H1 (cell line): ENCODE results near the gene UNC119. TPM values are rescaled to one million over a fixed set of nuclear protein-coding genes. Genes with fewer than 3 reads are reported as not detected.
A peak's percentile ranks its signal among the peaks of the same experiment; 100 is the strongest.

Source experiments
- CTCF ChIA-PET: fragments of 300-600 bp; sonication (Branson Sonifier 250); formaldehyde crosslinking; loops from one replicate; lab custom pipeline; 2021; ENCODE audit not compliant: partially characterized antibody; lab: Charles Lee
- POLR2A ChIA-PET: fragments of 300-600 bp; sonication (Branson Sonifier 250); formaldehyde crosslinking; loops from one replicate; lab custom pipeline; 2021; ENCODE audit warnings: inconsistent platforms; ENCODE audit not compliant: partially characterized antibody; lab: Charles Lee
- DNase-seq, 2 experiments: peaks; one replicate each; pipeline versions ENCODE4 v3.0.0 to v3.0.0-alpha.2; 2010 to 2022; ENCODE audit warnings: low spot score in 2 of 2, low read depth in 1 of 2, mixed read lengths in 1 of 2
- FAIRE-seq: peaks from 2 replicates; lab custom pipeline; 2011; peaks lifted over from hg19 to GRCh38; lab: Jason Lieb, UNC
- H2AFZ ChIP-seq: 2 replicates; pipeline ENCODE4 v1.8.1; 2012; ENCODE audit warnings: low read length, inconsistent platforms
- H2AK5ac ChIP-seq: 2 replicates; pipeline ENCODE4 v1.6.1; 2013; ENCODE audit warnings: low read depth, low read length
- H2BK120ac ChIP-seq: replicated peaks from 2 replicates; pipeline ENCODE3; 2013; ENCODE audit warnings: low read depth, low read length, inconsistent platforms
- H2BK12ac ChIP-seq: 2 replicates; pipeline ENCODE4 v1.6.1; 2013; ENCODE audit warnings: low read depth, low read length
- H2BK15ac ChIP-seq: 2 replicates; pipeline ENCODE4 v1.6.1; 2013; ENCODE audit warnings: low read length
- H2BK20ac ChIP-seq: 2 replicates; pipeline ENCODE4 v1.6.1; 2013; ENCODE audit warnings: low read length
- H2BK5ac ChIP-seq: 2 replicates; pipeline ENCODE4 v1.6.1; 2013; ENCODE audit warnings: low read depth, low read length
- H3K14ac ChIP-seq: 2 replicates; pipeline ENCODE4 v1.6.1; 2013; ENCODE audit warnings: inconsistent platforms; ENCODE audit not compliant: insufficient read length
- H3K18ac ChIP-seq: 2 replicates; pipeline ENCODE4 v1.6.1; 2013; ENCODE audit warnings: low read length; ENCODE audit errors: extremely low read depth
- H3K23ac ChIP-seq: 2 replicates; pipeline ENCODE4 v1.6.1; 2013; ENCODE audit warnings: inconsistent platforms; ENCODE audit not compliant: insufficient read length
- H3K23me2 ChIP-seq: 2 replicates; pipeline ENCODE4 v1.6.1; 2013; ENCODE audit warnings: low read depth, low read length
- H3K27ac ChIP-seq: 2 replicates; pipeline ENCODE4 v1.6.1; 2011; ENCODE audit warnings: low read depth, low read length, inconsistent platforms
- H3K27me3 ChIP-seq, 4 experiments: replicated peaks in 1 of 4; 1 replicate in 1 of 4; 2 replicates in 3 of 4; pipeline versions ENCODE4 v1.6.1 to v1.8.1; 2011 to 2013; ENCODE audit warnings: low read length in 3 of 4, mild to moderate bottlenecking in 3 of 4, inconsistent platforms in 2 of 4, mixed read lengths in 2 of 4, moderate library complexity in 1 of 4; ENCODE audit not compliant: control insufficient read depth in 3 of 4, insufficient read depth in 3 of 4; ENCODE audit errors: extremely low read depth in 1 of 4
- H3K36me3 ChIP-seq, 4 experiments: 2 replicates each; pipeline versions ENCODE4 v1.6.1 to v1.8.1; 2011 to 2013; ENCODE audit warnings: mild to moderate bottlenecking in 4 of 4, low read length in 3 of 4, moderate library complexity in 2 of 4, control low read depth in 1 of 4, inconsistent platforms in 1 of 4; ENCODE audit not compliant: insufficient read depth in 4 of 4, control insufficient read depth in 2 of 4
- H3K4ac ChIP-seq: replicated peaks from 2 replicates; pipeline ENCODE3; 2013; ENCODE audit warnings: low read length, low read depth, mixed read lengths, inconsistent platforms; ENCODE audit not compliant: insufficient read length
- H3K4me1 ChIP-seq, 4 experiments: replicated peaks in 1 of 4; 1 replicate in 1 of 4; 2 replicates in 3 of 4; pipeline versions ENCODE4 v1.6.1 to v1.8.1; 2011 to 2013; ENCODE audit warnings: low read length in 3 of 4, inconsistent platforms in 2 of 4, mixed read lengths in 1 of 4; ENCODE audit not compliant: insufficient read depth in 4 of 4, control insufficient read depth in 3 of 4
- H3K4me2 ChIP-seq, 2 experiments: 2 replicates each; pipeline versions ENCODE4 v1.6.1 to v1.8.1; 2011 to 2013; ENCODE audit warnings: low read depth in 2 of 2, low read length in 2 of 2, control low read depth in 1 of 2, inconsistent platforms in 1 of 2, mild to moderate bottlenecking in 1 of 2; ENCODE audit not compliant: insufficient read depth in 1 of 2
- H3K4me3 ChIP-seq, 4 experiments: fragments of 200-600, 300-600 bp in 1 of 4; sonication (generic), shearing (Covaris generic), sonication (Bioruptor Twin) in 1 of 4; 2 replicates each; pipeline versions ENCODE4 v1.5.1 to v1.8.1; 2011 to 2016; ENCODE audit warnings: low read length in 4 of 4, low read depth in 3 of 4, control low read depth in 2 of 4, inconsistent platforms in 2 of 4, mild to moderate bottlenecking in 2 of 4, mixed read lengths in 1 of 4, moderate library complexity in 1 of 4; ENCODE audit not compliant: insufficient read depth in 2 of 4; ENCODE audit errors: extremely low read depth in 1 of 4
- H3K56ac ChIP-seq: replicated peaks from 2 replicates; pipeline ENCODE3; 2013; ENCODE audit warnings: low read depth, mild to moderate bottlenecking, mixed read lengths, low read length, inconsistent platforms; ENCODE audit not compliant: insufficient read length
- H3K79me1 ChIP-seq: 2 replicates; pipeline ENCODE4 v1.6.1; 2013; ENCODE audit warnings: low read depth, low read length, control low read depth
- H3K79me2 ChIP-seq, 2 experiments: 2 replicates each; pipeline versions ENCODE4 v1.6.1 to v1.8.1; 2012 to 2013; ENCODE audit warnings: low read length in 2 of 2, mild to moderate bottlenecking in 2 of 2, inconsistent platforms in 1 of 2; ENCODE audit not compliant: insufficient read depth in 2 of 2, control insufficient read depth in 1 of 2
- H3K9ac ChIP-seq, 4 experiments: replicated peaks in 1 of 4; 1 replicate in 1 of 4; 2 replicates in 3 of 4; pipeline versions ENCODE4 v1.6.1 to v1.8.1; 2011 to 2013; ENCODE audit warnings: low read depth in 3 of 4, low read length in 3 of 4, control low read depth in 2 of 4, mild to moderate bottlenecking in 2 of 4, moderate library complexity in 2 of 4, inconsistent platforms in 1 of 4; ENCODE audit errors: extremely low read depth in 1 of 4
- H3K9me3 ChIP-seq, 2 experiments: 2 replicates each; pipeline versions ENCODE4 v1.6.1 to v1.8.1; 2012 to 2013; ENCODE audit warnings: mild to moderate bottlenecking in 2 of 2, moderate library complexity in 2 of 2, control low read depth in 1 of 2, inconsistent platforms in 1 of 2, low read depth in 1 of 2, low read length in 1 of 2, mixed read lengths in 1 of 2; ENCODE audit not compliant: insufficient read depth in 2 of 2
- H4K20me1 ChIP-seq, 2 experiments: replicated peaks in 1 of 2; 2 replicates each; pipeline versions ENCODE3 to v1.8.1; 2011 to 2013; ENCODE audit warnings: inconsistent platforms in 2 of 2, low read length in 2 of 2, mild to moderate bottlenecking in 1 of 2; ENCODE audit not compliant: insufficient read depth in 2 of 2, control insufficient read depth in 1 of 2
- H4K5ac ChIP-seq: 2 replicates; pipeline ENCODE4 v1.6.1; 2013; ENCODE audit warnings: low read length, low read depth, mixed read lengths, inconsistent platforms; ENCODE audit not compliant: insufficient read length
- H4K8ac ChIP-seq: 2 replicates; pipeline ENCODE4 v1.8.0; 2013; ENCODE audit warnings: mild to moderate bottlenecking, moderate library complexity, low read length, inconsistent platforms; ENCODE audit not compliant: insufficient read depth; ENCODE audit errors: extremely low read depth
- H4K91ac ChIP-seq: replicated peaks from 2 replicates; pipeline ENCODE3; 2013; ENCODE audit warnings: low read length, mixed read lengths, inconsistent platforms; ENCODE audit not compliant: insufficient read length
- ASH2L ChIP-seq: fragments of 200-600, 300-600 bp; sonication (generic); IDR thresholded peaks from one replicate; pipeline ENCODE4 v1.7.1; 2017; ENCODE audit warnings: low read length
- RAD21 ChIP-seq, 2 experiments: IDR thresholded peaks in 1 of 2; conservative IDR thresholded peaks in 1 of 2; 2 replicates each; pipeline ENCODE4 v1.6.1; 2011; ENCODE audit warnings: low read depth in 2 of 2, low read length in 2 of 2, improper control_type of control experiment in 1 of 2, inconsistent platforms in 1 of 2, mild to moderate bottlenecking in 1 of 2, moderate library complexity in 1 of 2
- WGBS, 2 experiments: shearing (Covaris generic) in 1 of 2; methylation state at CpG; one replicate each; pipeline versions ENCODE4 v1.1.6 to v1.1.7; 2013 to 2015; ENCODE audit warnings: low lambda C conversion rate in 2 of 2, mixed read lengths in 2 of 2, inconsistent platforms in 1 of 2, low coverage in 1 of 2, missing lambda C conversion rate in 1 of 2; ENCODE audit not compliant: insufficient replicate concordance in 2 of 2, insufficient coverage in 1 of 2, insufficient read length in 1 of 2; ENCODE audit errors: extremely low coverage in 1 of 2, missing lambda C conversion rate in 1 of 2; 5-methylcytosine and 5-hydroxymethylcytosine counted together
- polyA plus RNA-seq, 7 experiments: library from polyadenylated mRNA; depleted of rRNA in 3 of 7; stranded (reverse) in 5 of 7; unstranded in 2 of 7; fragments of >200 nt in 5 of 7; fragments of 200-250 nt in 2 of 7; gene quantifications; 1 replicate in 5 of 7; 2 replicates in 1 of 7; 4 replicates in 1 of 7; pipeline versions ENCODE4 v1.2.1 to v1.2.3, GENCODE V29; 2011 to 2013; ENCODE audit warnings: missing spikeins in 2 of 7, mixed read lengths in 2 of 7
- total RNA-seq: library from RNA; stranded (reverse); fragmentation: NEBNext Ultra II Directional; extraction: Animal tissue kit (Norgen Biotek cat#: 25700); gene quantifications from 2 replicates; pipeline ENCODE4 v1.2.1, GENCODE V29; 2021

Gene UNC119
- total and polyA plus RNA-seq, 2 of the 8 experiments (the other 6 are each of a cell fraction or from before 2014, with no cell fraction given): 43.5 to 94.4 TPM

DNA sequence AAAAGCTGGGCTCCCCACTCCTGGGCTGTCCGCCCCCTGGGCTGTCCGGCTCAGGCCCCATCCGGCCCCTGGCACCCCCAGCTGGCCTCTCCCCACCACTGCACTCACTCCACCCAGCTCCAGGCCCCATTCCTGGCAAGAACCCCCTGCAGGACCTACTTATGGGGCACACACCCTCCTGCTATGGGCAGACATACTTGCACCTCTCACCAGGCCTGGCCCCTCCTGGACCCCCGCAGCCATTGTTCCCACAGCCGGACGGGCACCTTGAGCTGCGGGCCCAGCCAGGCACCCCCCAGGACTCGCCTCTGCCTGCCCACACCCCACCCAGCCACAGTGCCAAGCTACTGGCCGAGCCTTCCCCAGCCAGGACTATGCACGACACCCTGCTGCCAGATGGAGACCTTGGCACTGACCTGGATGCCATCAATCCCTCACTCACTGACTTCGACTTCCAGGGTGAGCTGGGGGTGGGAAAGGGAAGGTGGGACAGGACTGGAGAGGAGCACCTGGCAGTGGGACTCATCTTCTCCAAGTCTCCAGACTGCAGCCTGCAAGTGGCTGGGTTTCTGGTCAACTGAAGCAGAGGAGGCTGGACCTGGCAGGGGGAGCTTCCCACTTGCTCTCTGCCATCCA lies 17.6 kb downstream of the UNC119 start:
- H4K5ac ChIP-seq: no peak overlapping the region
- H3K18ac ChIP-seq: no peak overlapping the region; the same call in 1 of the 2 replicates
- H3K27me3 ChIP-seq: no peaks in the 10 kb centered on the region
- H3K79me2 ChIP-seq: no peaks in the 10 kb centered on the region
- H3K36me3 ChIP-seq: no peaks in the 10 kb centered on the region
- ChIA-PET CTCF (interaction anchor here (0.6 to 18.4 kb wide), 13 partner anchors 9 to 121 kb away, joined by 3 to 547 read pairs (median 4); partner anchors contain the start of gene FOXN1), POLR2A (interaction anchor here (0.7 to 1.3 kb wide), 3 partner anchors 10 to 42 kb away, joined by 3 to 4 read pairs (median 3); no protein-coding TSS in a partner anchor)
- no peak for FAIRE-seq
- H3K4me2 ChIP-seq: no peak overlapping the region
- H3K4ac ChIP-seq: no peak overlapping the region
- peaks cover 0 to 5% (median 0%) of the 10 kb centered on the region in 4 experiments; a peak in 2 of 7 replicates for H3K4me1 ChIP-seq
- H3K27ac ChIP-seq: no peak overlapping the region
- no peak overlapping the region for H3K23ac ChIP-seq
- H3K9ac ChIP-seq: no peak overlapping the region
- DNase-seq: no peak
- no peak overlapping the region for H2AFZ ChIP-seq
- H3K4me3 ChIP-seq: no peak overlapping the region
- no peaks in the 10 kb centered on the region for H4K20me1 ChIP-seq
- WGBS, 2 experiments: 93% methylated on average over 6 of the region's 11 CpGs; no CpG with 5 or more reads in 1 of the 2 experiments
- no peak overlapping the region for H4K8ac ChIP-seq
- no peaks in the 10 kb centered on the region for H3K9me3 ChIP-seq
- H2AK5ac ChIP-seq: no peak overlapping the region
- no peak overlapping the region for H3K14ac ChIP-seq
- no peak overlapping the region for H2BK12ac ChIP-seq
- H2BK120ac ChIP-seq: no peak overlapping the region
- TF ChIP-seq RAD21 (IDR thresholded peaks at IDR 0.05 in 1 of 2, conservative IDR thresholded peaks at IDR 0.05 in 1 of 2; ENCODE audit: low read depth in 2 of 2, low read length in 2 of 2): 0 out of 4 replicates have a peak, but pooled peaks of 1 of the 2 experiments have one; percentile 12
- no peak for TF ChIP-seq ASH2L
- H2BK15ac ChIP-seq: no peak overlapping the region; the same call in 1 of the 2 replicates
- 0 out of 2 replicates have a peak overlapping the region, but pooled peaks have one; percentile 61 for H2BK20ac ChIP-seq
- no peak overlapping the region for H2BK5ac ChIP-seq
- H3K79me1 ChIP-seq: no peaks in the 10 kb centered on the region
- no peak overlapping the region for H3K56ac ChIP-seq
- H4K91ac ChIP-seq: peak overlapping the region; percentile 55
- H3K23me2 ChIP-seq: no peaks in the 10 kb centered on the region
